Panc1 (cell line): ENCODE data around the gene PRKD2. TPM values are rescaled to one million over a fixed set of nuclear protein-coding genes. Genes with fewer than 3 reads are reported as not detected.

Experiments
- ATAC-seq: fragments of 200-7000 bp; cut with Tn5 transposase; 2 replicates; pipeline ENCODE4 v1.9.1; 2020; ENCODE audit warnings: mild to moderate bottlenecking, moderate library complexity
- BruUV-seq: library from RNA; stranded (reverse); fragments of 400-500 nt; replicated peaks from 2 replicates; lab custom pipeline; 2021; lab: Mats Ljungman, UMichigan
- CTCF ChIA-PET: fragments of 300-600 bp; sonication (Branson Sonifier 250); formaldehyde crosslinking; loops from one replicate; lab custom pipeline; 2022; ENCODE audit warnings: antibody characterized with exemption; lab: Charles Lee
- POLR2A ChIA-PET: fragments of 300-600 bp; sonication (Branson Sonifier 250); formaldehyde crosslinking; loops from one replicate; lab custom pipeline; 2022; ENCODE audit warnings: antibody characterized with exemption; lab: Charles Lee
- DNase-seq: peaks from one replicate; pipeline ENCODE4 v3.0.0-alpha.2; 2010; ENCODE audit warnings: low read depth, low spot score
- H3K27ac ChIP-seq: 2 replicates; pipeline ENCODE4 v1.5.1; 2011; ENCODE audit warnings: mild to moderate bottlenecking, low read length, inconsistent platforms
- H3K27me3 ChIP-seq: fragments of 200-500 bp; sonication (Bioruptor generic); 2 replicates; pipeline ENCODE4 v1.6.0; 2014; ENCODE audit warnings: low read length, inconsistent platforms; ENCODE audit not compliant: control insufficient read depth, insufficient read depth
- H3K36me3 ChIP-seq: fragments of 200-500 bp; sonication (Bioruptor generic); 2 replicates; pipeline ENCODE4 v1.5.1; 2014; ENCODE audit warnings: inconsistent platforms, mild to moderate bottlenecking, low read length, moderate library complexity; ENCODE audit not compliant: control insufficient read depth, insufficient read depth
- H3K4me1 ChIP-seq: 2 replicates; pipeline ENCODE4 v1.5.1; 2011; ENCODE audit warnings: inconsistent platforms, mild to moderate bottlenecking, low read length, moderate library complexity; ENCODE audit not compliant: control insufficient read depth, insufficient read depth
- H3K4me3 ChIP-seq, 2 experiments: 2 replicates each; pipeline ENCODE4 v1.5.1; 2011 to 2012; ENCODE audit warnings: low read depth in 2 of 2, low read length in 2 of 2, mild to moderate bottlenecking in 2 of 2, inconsistent platforms in 1 of 2, moderate library complexity in 1 of 2
- H3K9me3 ChIP-seq: fragments of 200-500 bp; sonication (Bioruptor generic); 2 replicates; pipeline ENCODE4 v1.5.1; 2014; ENCODE audit warnings: low read depth, mild to moderate bottlenecking, inconsistent platforms, low read length, moderate library complexity; ENCODE audit not compliant: control insufficient read depth, insufficient read depth
- CTCF ChIP-seq: fragments of 450-650 bp; IDR thresholded peaks from 2 replicates; pipeline ENCODE4 v1.5.1; 2017; ENCODE audit warnings: mild to moderate bottlenecking
- POLR2AphosphoS5 ChIP-seq: IDR thresholded peaks from 2 replicates; pipeline ENCODE4 v1.6.1; 2012; ENCODE audit warnings: mild to moderate bottlenecking, low read depth, low read length, moderate library complexity
- REST ChIP-seq, 2 experiments: IDR thresholded peaks; 2 replicates each; pipeline ENCODE4 v1.6.1; 2011 to 2012; ENCODE audit warnings: low read depth in 2 of 2, control low read depth in 1 of 2, low read length in 1 of 2, mild to moderate bottlenecking in 1 of 2, moderate library complexity in 1 of 2; ENCODE audit not compliant: insufficient read depth in 1 of 2
- SIN3A ChIP-seq: IDR thresholded peaks from 2 replicates; pipeline ENCODE4 v1.6.1; 2012; ENCODE audit warnings: low read depth, mild to moderate bottlenecking, low read length, moderate library complexity, borderline replicate concordance; ENCODE audit not compliant: insufficient read depth
- TCF7L2 ChIP-seq: IDR thresholded peaks from 2 replicates; pipeline ENCODE4 v1.6.1; 2011; ENCODE audit warnings: mild to moderate bottlenecking, low read depth, low read length, inconsistent platforms
- in situ Hi-C: cut with HindIII; loops from 2 replicates; pipeline ENCODE4 v1.10.0; 2016; ENCODE audit warnings: low sequenced_read_pairs, low pct_unique_long_range_greater_than_20kb
- intact Hi-C: fragments of 100-400 bp; cut with micrococcal nuclease; formaldehyde crosslinking; loops from one replicate; pipeline ENCODE4 v1.10.0; 2022; ENCODE audit not compliant: unreplicated experiment
- total RNA-seq: library from RNA; stranded (reverse); gene quantifications from one replicate; pipeline ENCODE4 v1.2.1, GENCODE V29; 2021; ENCODE audit not compliant: unreplicated experiment

Gene PRKD2
- total RNA-seq, 1 experiment from 2014 or later, result 41.2 TPM

- ATAC-seq, result no peak
- Histone ChIP-seq H3K27me3 (no peaks in the 10 kb centered on the region), H3K4me3 (no peak overlapping the region), H3K36me3 (0 out of 2 replicates have a peak, but pooled peaks cover 3% of the 10 kb centered on the region), H3K4me1 (no peaks in the 10 kb centered on the region), H3K27ac (no peak overlapping the region), H3K9me3 (no peaks in the 10 kb centered on the region)
- intact Hi-C loops, result no loop called here
- DNase-seq, result no peak
- CTCF ChIA-PET, result interaction anchor here (0.6 kb wide), 1 partner anchor 90 kb away, joined by 3 read pairs; no protein-coding TSS in a partner anchor
- POLR2A ChIA-PET, result no interaction called here
- TF ChIP-seq POLR2AphosphoS5, result no peak
- in situ Hi-C loops, result no loop called here
- BruUV-seq, result no TSS peak
These were observed 31.7 kb downstream of the PRKD2 start for GRCh38 chr19:46685189-46685588.

DNA sequence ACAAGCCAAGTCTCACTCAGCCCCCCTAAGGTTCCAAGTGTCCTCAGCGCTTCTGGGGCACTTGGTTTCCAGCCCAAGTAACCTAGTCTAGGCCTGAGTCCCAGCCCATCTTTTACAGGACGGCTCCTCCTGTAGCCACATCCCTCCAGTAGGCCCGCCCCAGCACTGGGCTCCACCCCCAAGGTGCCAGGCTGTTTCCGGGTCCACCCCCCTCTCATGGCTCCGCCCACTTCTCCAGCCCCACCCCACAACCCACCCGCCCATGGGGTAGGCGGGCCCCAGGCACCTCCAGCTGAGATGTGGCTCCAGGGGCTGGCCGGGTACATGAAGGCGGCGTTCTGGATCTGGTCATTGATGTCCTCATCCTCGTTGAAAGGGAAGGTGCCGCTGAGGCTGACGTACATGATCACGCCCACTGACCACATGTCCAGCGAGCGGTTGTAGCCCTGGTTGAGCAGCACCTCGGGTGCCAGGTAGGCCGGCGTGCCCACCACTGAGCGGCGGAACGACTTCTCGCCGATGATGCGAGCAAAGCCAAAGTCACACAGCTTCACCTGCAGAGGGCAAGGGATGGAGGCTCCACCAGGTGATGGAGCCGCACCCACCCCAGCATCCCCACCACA is 38.7 kb downstream of the PRKD2 start:
- in situ Hi-C loops (no loop called here), intact Hi-C loops (no loop called here)
- no peaks in the 10 kb centered on the region for H3K4me1 ChIP-seq
- no peak overlapping the region for H3K4me3 ChIP-seq
- CTCF ChIA-PET, result no interaction called here
- H3K9me3 ChIP-seq, result no peaks in the 10 kb centered on the region
- DNase-seq, result no peak
- POLR2A ChIA-PET, result no interaction called here
- TF ChIP-seq SIN3A (no peak), POLR2AphosphoS5 (no peak), REST (IDR thresholded peaks at IDR 0.05; ENCODE audit: insufficient read depth in 1 of 2, low read depth in 2 of 2, low read length in 1 of 2) (no peak), TCF7L2 (no peak), CTCF (no peak)
- no peaks in the 10 kb centered on the region for H3K36me3 ChIP-seq
- H3K27me3 ChIP-seq, result no peaks in the 10 kb centered on the region
- BruUV-seq, result no TSS peak
- H3K27ac ChIP-seq, result no peak overlapping the region
- peak; percentile 83 for ATAC-seq
